ENCODE measurements around the gene KIF25.

DNA sequence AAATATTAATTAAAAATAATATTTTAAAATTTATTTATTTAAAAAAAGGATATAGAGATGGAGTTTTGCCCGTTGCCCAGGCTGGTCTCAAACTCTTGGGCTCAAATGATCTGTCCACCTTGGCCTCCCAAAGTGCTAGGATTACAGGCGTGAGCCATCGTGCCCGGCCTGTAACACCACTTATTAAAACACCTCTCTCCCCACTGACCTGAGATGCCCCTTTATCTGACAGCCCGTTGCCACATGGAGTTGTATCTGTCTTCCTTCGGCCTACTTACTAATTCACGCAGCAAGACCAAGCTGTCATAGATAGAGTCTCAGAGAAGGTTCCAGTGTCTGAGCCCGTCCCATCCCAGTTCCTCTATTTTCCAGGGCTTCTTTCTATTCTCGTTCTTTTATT lies 30.7 kb downstream of the KIF25 start:
- TF ChIP-seq, protein P1, sequence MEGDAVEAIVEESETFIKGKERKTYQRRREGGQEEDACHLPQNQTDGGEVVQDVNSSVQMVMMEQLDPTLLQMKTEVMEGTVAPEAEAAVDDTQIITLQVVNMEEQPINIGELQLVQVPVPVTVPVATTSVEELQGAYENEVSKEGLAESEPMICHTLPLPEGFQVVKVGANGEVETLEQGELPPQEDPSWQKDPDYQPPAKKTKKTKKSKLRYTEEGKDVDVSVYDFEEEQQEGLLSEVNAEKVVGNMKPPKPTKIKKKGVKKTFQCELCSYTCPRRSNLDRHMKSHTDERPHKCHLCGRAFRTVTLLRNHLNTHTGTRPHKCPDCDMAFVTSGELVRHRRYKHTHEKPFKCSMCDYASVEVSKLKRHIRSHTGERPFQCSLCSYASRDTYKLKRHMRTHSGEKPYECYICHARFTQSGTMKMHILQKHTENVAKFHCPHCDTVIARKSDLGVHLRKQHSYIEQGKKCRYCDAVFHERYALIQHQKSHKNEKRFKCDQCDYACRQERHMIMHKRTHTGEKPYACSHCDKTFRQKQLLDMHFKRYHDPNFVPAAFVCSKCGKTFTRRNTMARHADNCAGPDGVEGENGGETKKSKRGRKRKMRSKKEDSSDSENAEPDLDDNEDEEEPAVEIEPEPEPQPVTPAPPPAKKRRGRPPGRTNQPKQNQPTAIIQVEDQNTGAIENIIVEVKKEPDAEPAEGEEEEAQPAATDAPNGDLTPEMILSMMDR (IDR thresholded peaks at IDR 0.05), result no peak
- TF ChIP-seq POLR2A (IDR thresholded peaks at IDR 0.05) (no peak), EP300 (IDR thresholded peaks at IDR 0.05) (no peak)

All from ovary (tissue), 3 donors.